Melanocyte of skin (primary cell): ENCODE data around the gene LOXL3. TPM values are rescaled to one million over a fixed set of nuclear protein-coding genes. Genes with fewer than 3 reads are reported as not detected.

ENCODE experiments used
- total RNA-seq, 2 donors: library from RNA; depleted of rRNA; stranded (reverse); fragments of >200 nt; gene quantifications; 2 replicates each; pipeline ENCODE4 v1.2.3, GENCODE V29; 2012

The LOXL3 gene
- total RNA-seq: 1 to 10 TPM; 5.2 to 6.3 TPM

GRCh38 chr2:74553892-74554819 lies at the start of gene LOXL3, which contains the start of gene DOK1:
LOXL3 (minus strand) TSS chr2:74553942; CDS start chr2:74552634, 1,308 bp downstream.
DOK1 (plus strand) TSS chr2:74554720; CDS start chr2:74554755, 35 bp downstream.

GRCh38 chr2:74529357-74530238 lies 24.1 kb downstream of the LOXL3 start, which contains the start of the genes AUP1 and HTRA2:
AUP1 (minus strand) TSS chr2:74529706; CDS start chr2:74529629, 77 bp downstream.
HTRA2 (plus strand) TSS chr2:74529933; CDS start chr2:74530007, 74 bp downstream.

GRCh38 chr2:74525717-74526648 lies 27.8 kb downstream of the LOXL3 start, which contains the start of gene DQX1:
DQX1 (minus strand) TSS chr2:74526231; CDS start chr2:74525729, 502 bp downstream.

GRCh38 chr2:74514368-74515270 lies 39.1 kb downstream of the LOXL3 start, which contains the start of gene TLX2:
TLX2 (plus strand) TSS chr2:74514450; CDS start chr2:74514807, 357 bp downstream.

GRCh38 chr2:74507145-74507925 lies 46.4 kb downstream of the LOXL3 start, which contains the start of gene PCGF1:
PCGF1 (minus strand) TSS chr2:74507695; CDS start chr2:74507668, 27 bp downstream.

GRCh38 chr2:74499267-74499939 lies 54.3 kb downstream of the LOXL3 start, which contains the start of gene LBX2:
LBX2 (minus strand) TSS chr2:74499603; CDS start chr2:74499537, 66 bp downstream.

GRCh38 chr2:74482801-74483674 lies 70.7 kb downstream of the LOXL3 start, which contains the start of the genes CCDC142 and TTC31:
CCDC142 (minus strand) TSS chr2:74482998; CDS start chr2:74482837, 161 bp downstream.
TTC31 (plus strand) TSS chr2:74483081; CDS start chr2:74483096, 15 bp downstream.

Other genes with a start within 250 kb of the LOXL3 start
- gene SLC4A5, start 210.5 kb downstream of the LOXL3 start, total RNA-seq: 1 to 10 TPM in 1 of 2 donors, under 1 TPM in 1; 1.00 to 1.4 TPM
- gene DCTN1, start 173.6 kb downstream of the LOXL3 start, total RNA-seq: 10 to 100 TPM; 88.9 to 90.5 TPM
- 1 to 10 TPM in 1 of 2 donors, under 1 TPM in 1; 1.00 to 1.7 TPM for gene C2orf81, start 132.3 kb downstream of the LOXL3 start, total RNA-seq
- gene WDR54, start 132.2 kb downstream of the LOXL3 start, total RNA-seq: 10 to 100 TPM; 33.0 to 40.0 TPM
- 10 to 100 TPM; 40.3 to 41.6 TPM for gene RTKN, start 112.0 kb downstream of the LOXL3 start, total RNA-seq
- 1 to 10 TPM; 6.5 to 8.3 TPM for gene INO80B, start 98.9 kb downstream of the LOXL3 start, total RNA-seq
- 10 to 100 TPM; 23.6 to 31.3 TPM for gene WBP1, start 95.5 kb downstream of the LOXL3 start, total RNA-seq
- 10 to 100 TPM; 39.9 to 42.6 TPM for gene MOGS, start 88.6 kb downstream of the LOXL3 start, total RNA-seq
- gene MRPL53, start 81.3 kb downstream of the LOXL3 start, total RNA-seq: 10 to 100 TPM; 22.0 to 22.7 TPM
- 10 to 100 TPM; 22.6 to 24.1 TPM for gene CCDC142, start 70.9 kb downstream of the LOXL3 start, total RNA-seq
- 10 to 100 TPM; 14.1 to 16.7 TPM for gene TTC31, start 70.9 kb downstream of the LOXL3 start, total RNA-seq
- gene LBX2, start 54.3 kb downstream of the LOXL3 start, total RNA-seq: 1 to 10 TPM; 2.0 to 4.1 TPM
- 10 to 100 TPM; 16.9 to 23.6 TPM for gene PCGF1, start 46.2 kb downstream of the LOXL3 start, total RNA-seq
- gene TLX2, start 39.5 kb downstream of the LOXL3 start, total RNA-seq: not detected
- gene DQX1, start 27.7 kb downstream of the LOXL3 start, total RNA-seq: under 1 TPM in 1 of 2 donors, not detected in 1; 0.33 TPM
- gene AUP1, start 24.2 kb downstream of the LOXL3 start, total RNA-seq: 100 to 1,000 TPM; 156 to 195 TPM
- 10 to 100 TPM; 33.7 to 39.0 TPM for gene HTRA2, start 24.0 kb downstream of the LOXL3 start, total RNA-seq
- 1 to 10 TPM; 2.8 to 3.3 TPM for gene DOK1, start 778 bp upstream of the LOXL3 start, total RNA-seq
- not detected for gene M1AP, start 94.4 kb upstream of the LOXL3 start, total RNA-seq
- gene SEMA4F, start 100.3 kb upstream of the LOXL3 start, total RNA-seq: 1 to 10 TPM; 4.0 to 5.9 TPM